Stimulated activated CD4-positive, alpha-beta T cell treated with anti-CD3 and anti-CD28 coated beads, Interleukin-12 subunit alpha, Interleukin-12 subunit beta, amount 100 ng/mL, for 24 hours (primary cell): ENCODE data around the gene PCDHB7.
"Not testable (repeated sequence)": the region's sequence is repeated elsewhere in the genome, so short reads cannot be mapped to it uniquely, and the experiment has no call there.

Source experiments
- DNase-seq, 2 experiments: peaks; one replicate each; pipeline ENCODE4 v3.0.0-alpha.2; 2020; ENCODE audit warnings: low read depth in 2 of 2

PCDHB7 gene

GRCh38 chr5:141172381-141173204, at the start of gene PCDHB7:
TSS of gene PCDHB7 (plus strand) at chr5:141172644. CDS start at chr5:141172836, 192 bp downstream.
- no peak for DNase-seq

- not testable (repeated sequence) for DNase-seq
These were observed 48.9 kb upstream of the PCDHB7 start for GRCh38 chr5:141123396-141124135.

GRCh38 chr5:141127305-141127704, 45.1 kb upstream of the PCDHB7 start:
- DNase-seq = no peak

- DNase-seq = no peak
These were observed 37.3 kb upstream of the PCDHB7 start, which contains the start of gene PCDHB5 for GRCh38 chr5:141135030-141135717. TSS of gene PCDHB5 (plus strand) at chr5:141135206. CDS start at chr5:141135435, 229 bp downstream.

GRCh38 chr5:141135718-141136266, 36.7 kb upstream of the PCDHB7 start:
- no peak for DNase-seq

GRCh38 chr5:141137346-141137745, 35.1 kb upstream of the PCDHB7 start:
- not testable (repeated sequence) for DNase-seq

- DNase-seq = no peak
These were observed 22.6 kb upstream of the PCDHB7 start, which contains the start of gene PCDHB6 for GRCh38 chr5:141149812-141150211. TSS of gene PCDHB6 (plus strand) at chr5:141150057. CDS start at chr5:141150258, 201 bp downstream.

GRCh38 chr5:141150224-141150992, 22.0 kb upstream of the PCDHB7 start:
- DNase-seq = no peak

GRCh38 chr5:141150993-141151325, 21.5 kb upstream of the PCDHB7 start:
- DNase-seq = no peak

GRCh38 chr5:141151632-141152031, 20.8 kb upstream of the PCDHB7 start:
- not testable (repeated sequence) for DNase-seq

GRCh38 chr5:141152096-141152495, 20.3 kb upstream of the PCDHB7 start:
- not testable (repeated sequence) for DNase-seq

- DNase-seq = no peak
These were observed 16.7 kb upstream of the PCDHB7 start for GRCh38 chr5:141155540-141156374.

GRCh38 chr5:141157356-141157755, 15.1 kb upstream of the PCDHB7 start:
- DNase-seq = not testable (repeated sequence)

GRCh38 chr5:141157901-141158300, 14.5 kb upstream of the PCDHB7 start:
- not testable (repeated sequence) for DNase-seq

- not testable (repeated sequence) for DNase-seq
These were observed 2.1 kb downstream of the PCDHB7 start for GRCh38 chr5:141174291-141175104.

- no peak for DNase-seq
These were observed 3.5 kb downstream of the PCDHB7 start for GRCh38 chr5:141175933-141176332.

GRCh38 chr5:141177577-141178191, 5.2 kb downstream of the PCDHB7 start, which contains the start of gene PCDHB8:
TSS of gene PCDHB8 (plus strand) at chr5:141177790. CDS start at chr5:141178035, 245 bp downstream.
- DNase-seq = not testable (repeated sequence)

GRCh38 chr5:141179371-141179770, 6.9 kb downstream of the PCDHB7 start:
- DNase-seq = not testable (repeated sequence)

- DNase-seq = not testable (repeated sequence)
These were observed 7.4 kb downstream of the PCDHB7 start for GRCh38 chr5:141179876-141180275.
